HAP-1 (cell line): ENCODE data around the gene RUFY2.

ENCODE experiments used
- DNase-seq, 2 experiments: peaks; one replicate each; pipeline ENCODE4 v3.0.0-alpha.2; 2016 to 2020; ENCODE audit warnings: low spot score in 2 of 2
- H3K27me3 ChIP-seq: fragments of 250-450 bp; sonication (Bioruptor Pico); 2 replicates; pipeline ENCODE4 v1.5.1; 2020; ENCODE audit warnings: low read depth, mild to moderate bottlenecking, moderate library complexity
- H3K36me3 ChIP-seq: fragments of 250-450 bp; sonication (Bioruptor Pico); replicated peaks from 2 replicates; pipeline ENCODE4 v1.5.1; 2020; ENCODE audit warnings: mild to moderate bottlenecking
- H3K4me1 ChIP-seq: fragments of 250-450 bp; sonication (Bioruptor Pico); 2 replicates; pipeline ENCODE4 v1.5.1; 2020; ENCODE audit warnings: mild to moderate bottlenecking
- H3K4me3 ChIP-seq: fragments of 250-450 bp; sonication (Bioruptor Pico); 2 replicates; pipeline ENCODE4 v1.5.1; 2020; ENCODE audit warnings: mild to moderate bottlenecking, moderate library complexity
- H3K9me3 ChIP-seq: fragments of 250-450 bp; sonication (Bioruptor Pico); 2 replicates; pipeline ENCODE4 v1.5.1; 2020; ENCODE audit warnings: mild to moderate bottlenecking, moderate library complexity
- in situ Hi-C: fragments of 300-500 bp; cut with MboI; formaldehyde crosslinking; loops from 3 replicates; pipeline ENCODE4 v1.14.3; 2020; ENCODE audit warnings: low sequenced_read_pairs, inconsistent platforms, mixed read lengths

Gene RUFY2

GRCh38 chr10:68296843-68297663, 110.0 kb downstream of the RUFY2 start:
- Histone ChIP-seq H3K36me3 (no peaks in the 10 kb centered on the region), H3K9me3 (no peaks in the 10 kb centered on the region), H3K4me3 (no peak overlapping the region), H3K27me3 (no peaks in the 10 kb centered on the region), H3K4me1 (no peaks in the 10 kb centered on the region)
- no peak for DNase-seq
- in situ Hi-C loops: loop anchor here (5.0 kb wide), 1 partner anchor 85 kb away; no protein-coding TSS in a partner anchor
